GM12875 (cell line): Measurements from ENCODE around the gene INSYN2B.

Experiments used
- H3K4me3 ChIP-seq: one replicate; pipeline ENCODE4 v1.5.1; 2011; ENCODE audit warnings: low read depth, low read length, control low read depth
- CTCF ChIP-seq: IDR thresholded peaks from 2 replicates; pipeline ENCODE4 v1.5.1; 2011; ENCODE audit warnings: low read depth, mild to moderate bottlenecking, control low read depth, inconsistent platforms, low read length, moderate library complexity, borderline replicate concordance; ENCODE audit not compliant: insufficient read depth

INSYN2B gene

DNA sequence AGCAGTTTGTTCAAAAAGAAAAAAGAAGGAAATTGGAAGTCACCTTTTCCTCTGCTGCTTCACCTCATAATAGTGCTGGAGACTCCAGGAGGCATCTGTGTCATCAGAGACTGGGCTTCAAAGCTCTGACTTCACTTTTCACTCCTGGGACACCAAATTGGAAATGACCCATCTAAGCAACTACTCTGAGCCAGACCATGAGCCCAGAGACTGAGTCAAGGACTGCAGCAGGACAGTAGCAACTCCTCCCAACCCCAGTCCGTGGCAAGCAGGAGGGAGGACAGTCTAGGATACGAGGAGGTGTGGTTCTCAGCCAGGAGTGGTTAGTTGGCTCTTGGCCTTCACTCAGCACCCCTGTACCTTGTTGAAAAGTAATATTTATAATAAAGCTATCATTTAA is 131.5 kb downstream of the INSYN2B start:
- H3K4me3 ChIP-seq, result no peak overlapping the region
- no peak for TF ChIP-seq CTCF

DNA sequence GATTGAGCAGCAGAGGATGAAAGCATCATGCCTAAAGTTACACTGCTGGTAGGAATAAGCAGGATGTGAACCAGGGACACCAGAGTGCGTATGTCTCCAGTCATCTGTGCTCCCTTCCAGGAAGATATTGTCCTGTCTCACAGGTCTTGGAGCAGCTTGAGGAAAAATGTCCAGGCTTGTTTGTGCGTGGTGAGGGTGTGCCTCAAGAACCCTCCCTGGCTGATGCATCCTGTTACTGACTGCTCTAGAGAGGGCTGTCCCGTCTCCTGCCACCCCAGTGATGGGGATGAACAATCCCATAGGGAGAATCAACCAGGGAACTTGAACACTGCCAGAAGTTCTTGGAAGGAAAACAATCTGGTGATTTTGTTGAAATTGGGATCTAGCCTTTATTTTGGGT is 132.0 kb downstream of the INSYN2B start:
- no peak for TF ChIP-seq CTCF

DNA sequence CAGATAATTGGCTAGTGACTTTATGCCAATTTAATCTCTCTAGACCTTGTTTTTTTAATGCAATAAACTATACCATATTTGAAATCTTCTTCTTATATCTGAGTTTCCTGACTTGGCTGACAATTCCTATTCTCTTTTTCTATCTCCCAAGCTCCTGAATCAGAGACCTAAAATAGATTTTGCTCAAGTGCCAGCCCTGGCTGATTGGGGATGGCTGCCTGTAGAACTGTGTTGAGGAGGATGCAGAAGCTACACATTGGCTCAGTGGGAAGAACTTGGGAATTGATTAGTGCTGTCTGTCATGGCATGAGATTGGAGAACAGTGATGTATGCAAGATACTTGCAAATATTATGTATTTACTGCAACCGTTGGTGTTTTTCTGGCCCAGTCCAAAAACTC is 132.8 kb downstream of the INSYN2B start:
- TF ChIP-seq CTCF, result no peak
- no peak overlapping the region for H3K4me3 ChIP-seq

More for the DNA sequence above, 132.0 kb downstream of the INSYN2B start:
- H3K4me3 ChIP-seq, result no peak overlapping the region

DNA sequence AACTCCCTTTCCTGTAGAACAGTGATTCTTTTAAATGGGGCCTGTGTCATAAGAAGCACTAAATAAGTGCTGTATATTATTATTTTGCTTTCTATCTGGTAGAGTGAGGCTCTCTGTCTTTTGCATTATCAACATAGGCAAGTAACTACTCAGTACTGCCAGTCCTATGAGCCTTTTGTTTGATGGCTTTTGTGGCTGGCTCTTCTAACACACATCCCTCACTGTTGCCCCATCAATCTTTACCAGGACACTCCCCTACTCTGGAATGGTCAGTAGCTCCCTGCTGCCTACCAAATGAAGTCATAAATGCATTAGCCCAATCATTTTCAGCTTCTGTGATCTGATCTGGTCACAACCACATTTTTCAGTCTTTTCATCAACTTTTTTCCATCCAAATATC is 137.6 kb downstream of the INSYN2B start:
- H3K4me3 ChIP-seq, result no peak overlapping the region
- TF ChIP-seq CTCF, result no peak

- no peak for TF ChIP-seq CTCF
- H3K4me3 ChIP-seq, result no peak overlapping the region
Observed at GRCh38 chr5:169840405-169840804, 139.9 kb downstream of the INSYN2B start.

DNA sequence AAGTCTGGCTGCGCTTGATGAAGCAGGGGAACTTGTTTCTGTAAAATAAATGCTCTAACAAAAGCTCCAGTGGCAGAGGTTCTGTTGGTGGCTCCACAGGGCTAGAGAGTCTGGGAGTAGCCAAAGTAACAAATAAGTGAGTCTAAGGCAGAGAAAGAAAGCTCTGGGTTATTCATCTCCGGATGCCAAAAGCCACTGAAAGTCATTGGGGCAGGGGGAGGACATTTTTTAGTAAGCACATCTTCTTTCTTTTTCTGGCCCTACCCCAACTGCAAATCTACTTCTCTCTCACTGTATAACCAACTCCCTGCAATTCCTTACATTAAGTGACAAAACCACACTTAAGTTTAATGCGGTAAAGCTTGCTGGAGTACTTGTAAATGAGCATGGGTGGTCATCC is 141.6 kb downstream of the INSYN2B start:
- H3K4me3 ChIP-seq, result no peak overlapping the region
- no peak for TF ChIP-seq CTCF

GRCh38 chr5:169837686-169838085 is 142.6 kb downstream of the INSYN2B start:
- no peak overlapping the region for H3K4me3 ChIP-seq
- TF ChIP-seq CTCF, result no peak
